Transverse colon (tissue), 4 donors: Measurements from ENCODE around the gene ATP9A.

Source experiments
- CTCF ChIP-seq, 5 experiments: fragments of 200-600 bp in 3 of 5; fragments of 450-650 bp in 2 of 5; sonication (generic) in 3 of 5; IDR thresholded peaks; 1 replicate in 2 of 5; 2 replicates in 3 of 5; pipeline ENCODE4 v1.5.1; 2016 to 2017; ENCODE audit warnings: antibody characterized with exemption in 5 of 5, inconsistent platforms in 3 of 5, mild to moderate bottlenecking in 2 of 5, moderate library complexity in 1 of 5
- EP300 ChIP-seq: sonication (generic); formaldehyde crosslinking; IDR thresholded peaks from one replicate; pipeline ENCODE4 v1.6.1; 2017; ENCODE audit warnings: antibody characterized with exemption, low read depth
- POLR2A ChIP-seq: fragments of 450-650 bp; IDR thresholded peaks from one replicate; pipeline ENCODE4 v1.6.1; 2016; ENCODE audit warnings: antibody characterized with exemption, mild to moderate bottlenecking, moderate library complexity
- POLR2AphosphoS5 ChIP-seq, 3 donors: sonication (generic); formaldehyde crosslinking; IDR thresholded peaks; one replicate each; pipeline ENCODE4 v1.6.1; 2016; ENCODE audit warnings: antibody characterized with exemption in 3 of 3

DNA sequence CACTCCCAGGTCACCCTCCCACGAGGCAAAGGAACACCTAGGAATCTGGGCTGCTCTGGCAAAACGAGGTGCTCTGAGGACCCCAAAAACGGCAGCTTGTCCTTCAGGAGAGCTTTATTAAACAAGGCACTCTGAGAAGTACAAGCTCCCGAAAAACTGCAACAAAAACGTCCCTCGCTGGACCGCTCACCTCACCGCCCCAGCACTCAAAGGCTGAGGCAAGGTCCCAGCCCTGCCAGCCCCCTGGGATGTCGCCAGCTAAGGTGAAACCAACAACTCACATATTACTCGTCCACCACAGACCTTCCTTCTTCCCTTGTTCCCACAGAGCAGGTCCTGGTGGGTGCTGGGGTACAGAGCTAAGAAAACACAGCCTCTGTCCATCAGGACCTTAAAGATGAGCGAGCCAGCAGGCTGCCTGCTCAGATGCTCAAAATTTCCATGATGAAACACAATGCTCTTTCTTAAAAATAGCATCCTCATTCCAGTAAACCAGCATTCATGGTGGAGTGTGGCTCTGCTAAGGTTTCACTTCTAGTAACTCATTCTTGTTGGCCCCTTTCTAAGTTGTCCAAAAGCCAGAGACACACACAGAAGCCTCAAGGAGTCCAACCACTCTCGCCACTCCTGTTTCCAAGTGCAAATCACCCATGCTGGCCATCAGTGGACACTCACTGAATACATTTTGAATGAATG lies 35.9 kb downstream of the ATP9A start:
- TF ChIP-seq CTCF (IDR thresholded peaks at IDR 0.05) (no peak), POLR2AphosphoS5 (IDR thresholded peaks at IDR 0.05) (peak in 2 of 3 donors; percentile 21 to 23), POLR2A (no peak), EP300 (peak; percentile 27)
